ENCODE measurements around the gene ITPRID1. TPM values are rescaled to one million over a fixed set of nuclear protein-coding genes. Genes with fewer than 3 reads are reported as not detected.

ITPRID1 gene
- total and polyA plus RNA-seq, 2 of the 8 experiments (the other 6 are each of a cell fraction or from before 2014, with no cell fraction given): 0.09 to 0.47 TPM

GRCh38 chr7:31651234-31652062 lies 137.6 kb downstream of the ITPRID1 start (continued):
- peak; percentile 25 for TF ChIP-seq CHD7 (IDR thresholded peaks at IDR 0.05; ENCODE audit: insufficient replicate concordance, low read length)
- peak in 1 of 2 experiments; percentile 30; a peak in 1 of 4 replicates for TF ChIP-seq RAD21 (IDR thresholded peaks at IDR 0.05 in 1 of 2, conservative IDR thresholded peaks at IDR 0.05 in 1 of 2; ENCODE audit: low read depth in 2 of 2, low read length in 2 of 2)
- TF ChIP-seq SP1 (IDR thresholded peaks at IDR 0.05; ENCODE audit: low read depth, low read length): 0 out of 2 replicates have a peak, but pooled peaks have one; percentile 35
- TF ChIP-seq CHD2 (IDR thresholded peaks at IDR 0.05; ENCODE audit: low read length): no peak
- TF ChIP-seq YY1 (IDR thresholded peaks at IDR 0.05; ENCODE audit: low read depth, low read length): 0 out of 2 replicates have a peak, but pooled peaks have one; percentile 13
- TF ChIP-seq ATF3 (IDR thresholded peaks at IDR 0.05; ENCODE audit: insufficient read depth, low read depth, low read length): no peak
- 0 out of 2 replicates have a peak, but pooled peaks have one; percentile 29 for TF ChIP-seq TEAD4 (IDR thresholded peaks at IDR 0.05; ENCODE audit: low read depth, low read length)
